WTC11 (cell line): ENCODE results near the gene PFKFB3. TPM values are rescaled to one million over a fixed set of nuclear protein-coding genes. Genes with fewer than 3 reads are reported as not detected.

Source experiments
- ATAC-seq: fragments of 200-7000 bp; cut with Tn5 transposase; 2 replicates; pipeline ENCODE4 v1.10.0; 2021; ENCODE audit warnings: mild to moderate bottlenecking, moderate library complexity
- CTCF ChIA-PET: fragments of 300-600 bp; sonication (Branson Sonifier 250); formaldehyde crosslinking; loops from one replicate; lab custom pipeline; 2021; ENCODE audit warnings: antibody characterized with exemption; lab: Charles Lee
- POLR2A ChIA-PET: fragments of 350-600 bp; sonication (Branson Sonifier 250); formaldehyde crosslinking; loops from one replicate; lab custom pipeline; 2021; ENCODE audit warnings: antibody characterized with exemption; lab: Charles Lee
- DNase-seq: peaks from one replicate; pipeline ENCODE4 v3.0.0; 2021; ENCODE audit warnings: low spot score
- H3K27ac Mint-ChIP-seq: 2 replicates; pipeline ENCODE4 v1.8.0; 2021; ENCODE audit warnings: mixed read lengths
- H3K27me3 Mint-ChIP-seq: 2 replicates; pipeline ENCODE4 v1.8.0; 2021; ENCODE audit warnings: low read depth, mild to moderate bottlenecking, moderate library complexity, mixed read lengths
- H3K36me3 Mint-ChIP-seq: 2 replicates; pipeline ENCODE4 v1.8.0; 2021; ENCODE audit warnings: mixed read lengths
- H3K4me1 Mint-ChIP-seq: 2 replicates; pipeline ENCODE4 v1.8.0; 2022; ENCODE audit warnings: mixed read lengths
- H3K4me3 Mint-ChIP-seq: 2 replicates; pipeline ENCODE4 v1.8.0; 2021; ENCODE audit warnings: mild to moderate bottlenecking, moderate library complexity, mixed read lengths
- H3K9me3 Mint-ChIP-seq: 2 replicates; pipeline ENCODE4 v1.8.0; 2021; ENCODE audit warnings: mixed read lengths
- CDX4 ChIP-seq: fragments of 250-450 bp; sonication (Bioruptor Pico); IDR thresholded peaks from 2 replicates; pipeline ENCODE4 v1.9.0; 2021; ENCODE audit warnings: moderate library complexity, mild to moderate bottlenecking, inconsistent platforms, borderline replicate concordance
- E2F5 ChIP-seq: sonication (generic); formaldehyde crosslinking; IDR thresholded peaks from 2 replicates; pipeline ENCODE4 v1.8.1; 2022; ENCODE audit warnings: mild to moderate bottlenecking, moderate library complexity, missing genetic modification reagents
- ELF4 ChIP-seq: sonication (generic); formaldehyde crosslinking; IDR thresholded peaks from 2 replicates; pipeline ENCODE4 v1.8.1; 2022; ENCODE audit warnings: low read depth, mild to moderate bottlenecking, moderate library complexity, missing genetic modification reagents
- FOXP4 ChIP-seq: sonication (generic); formaldehyde crosslinking; IDR thresholded peaks from 2 replicates; pipeline ENCODE4 v1.8.0; 2022; ENCODE audit warnings: mild to moderate bottlenecking, missing genetic modification reagents
- GTF2I ChIP-seq: fragments of 250-450 bp; sonication (Bioruptor Pico); conservative IDR thresholded peaks from 2 replicates; pipeline ENCODE4 v1.4.0; 2021; ENCODE audit warnings: mild to moderate bottlenecking
- JUN ChIP-seq: sonication (generic); formaldehyde crosslinking; IDR thresholded peaks from 2 replicates; pipeline ENCODE4 v1.8.0; 2023; ENCODE audit warnings: mild to moderate bottlenecking, missing genetic modification reagents
- MXD4 ChIP-seq: fragments of 250-450 bp; sonication (Bioruptor Pico); IDR thresholded peaks from 2 replicates; pipeline ENCODE4 v1.8.0; 2021; ENCODE audit warnings: mild to moderate bottlenecking, moderate library complexity, borderline replicate concordance
- NFYB ChIP-seq: sonication (generic); formaldehyde crosslinking; conservative IDR thresholded peaks from 2 replicates; pipeline ENCODE4 v1.8.0; 2022; ENCODE audit warnings: low read depth, missing genetic modification reagents
- PRDM15 ChIP-seq: sonication (generic); formaldehyde crosslinking; IDR thresholded peaks from 2 replicates; pipeline ENCODE4 v1.8.0; 2022; ENCODE audit warnings: missing genetic modification reagents
- RORB ChIP-seq: fragments of 250-450 bp; sonication (Bioruptor Pico); IDR thresholded peaks from 2 replicates; pipeline ENCODE4 v1.9.0; 2021; ENCODE audit warnings: mild to moderate bottlenecking
- SMAD3 ChIP-seq: sonication (generic); formaldehyde crosslinking; IDR thresholded peaks from 2 replicates; pipeline ENCODE4 v1.8.0; 2022; ENCODE audit warnings: missing genetic modification reagents, mild to moderate bottlenecking, borderline replicate concordance
- SOX15 ChIP-seq: fragments of 250-450 bp; sonication (Bioruptor Pico); IDR thresholded peaks from 2 replicates; pipeline ENCODE4 v1.9.0; 2021; ENCODE audit warnings: mild to moderate bottlenecking
- STAT6 ChIP-seq: sonication (generic); formaldehyde crosslinking; conservative IDR thresholded peaks from 2 replicates; pipeline ENCODE4 v1.8.1; 2023; ENCODE audit warnings: mild to moderate bottlenecking, low read depth, missing genetic modification reagents, moderate library complexity
- ZBTB21 ChIP-seq: sonication (generic); formaldehyde crosslinking; IDR thresholded peaks from 2 replicates; pipeline ENCODE4 v1.8.1; 2023; ENCODE audit warnings: mild to moderate bottlenecking, missing genetic modification reagents, borderline replicate concordance
- ZNF121 ChIP-seq: sonication (generic); formaldehyde crosslinking; IDR thresholded peaks from 2 replicates; pipeline ENCODE4 v1.8.0; 2023; ENCODE audit warnings: missing genetic modification reagents
- total RNA-seq: library from RNA; stranded (reverse); gene quantifications from 3 replicates; pipeline ENCODE4 v1.2.3, GENCODE V29; 2021

Gene PFKFB3
- total RNA-seq, 1 experiment from 2014 or later = 30.6 TPM

- peaks cover 3% of the 10 kb centered on the region; the same call in 1 of the 2 replicates for H3K36me3 Mint-ChIP-seq
- no peak for ATAC-seq
- TF ChIP-seq NFYB (CRISPR knock-in tag) (no peak), SOX15 (CRISPR knock-in tag) (no peak), PRDM15 (no peak), E2F5 (no peak), ELF4 (CRISPR knock-in tag) (no peak), STAT6 (CRISPR knock-in tag) (no peak), MXD4 (CRISPR knock-in tag) (no peak), CDX4 (CRISPR knock-in tag) (no peak), FOXP4 (CRISPR knock-in tag) (no peak), GTF2I (CRISPR knock-in tag) (no peak), RORB (CRISPR knock-in tag) (no peak), ZBTB21 (no peak), SMAD3 (CRISPR knock-in tag) (no peak)
- TF ChIP-seq, all 79 proteins: peak for 0
- ChIA-PET POLR2A (no interaction called here), CTCF (interaction anchor here (0.7 kb wide), 1 partner anchor 181 kb away, joined by 5 read pairs; no protein-coding TSS in a partner anchor)
- Mint-ChIP-seq H3K4me3 (no peak overlapping the region), H3K27me3 (no peaks in the 10 kb centered on the region), H3K9me3 (peaks cover 13% of the 10 kb centered on the region), H3K4me1 (peaks cover 7% of the 10 kb centered on the region; the same call in 1 of the 2 replicates), H3K27ac (no peak overlapping the region)
- DNase-seq = no peak
Measured at GRCh38 chr10:6267941-6268340, 65.2 kb downstream of the PFKFB3 start.

- CTCF ChIA-PET = interaction anchor here (0.7 kb wide), 1 partner anchor 551 kb away, joined by 3 read pairs; no protein-coding TSS in a partner anchor
Measured at GRCh38 chr10:6269432-6269831, 66.7 kb downstream of the PFKFB3 start.

More at GRCh38 chr10:6269432-6269831, 66.7 kb downstream of the PFKFB3 start:
- DNase-seq (no peak), ATAC-seq (no peak)
- no peak for TF ChIP-seq ZNF121
- no peak for TF ChIP-seq JUN (CRISPR knock-in tag)
- no peak overlapping the region for H3K27ac Mint-ChIP-seq
- POLR2A ChIA-PET = no interaction called here
- H3K4me3 Mint-ChIP-seq = no peak overlapping the region
- peaks cover 3% of the 10 kb centered on the region for H3K9me3 Mint-ChIP-seq
- no peaks in the 10 kb centered on the region for H3K27me3 Mint-ChIP-seq
- H3K4me1 Mint-ChIP-seq = peaks cover 7% of the 10 kb centered on the region; the same call in 1 of the 2 replicates
- no peaks in the 10 kb centered on the region for H3K36me3 Mint-ChIP-seq
